Sigmoid colon (tissue), 7 donors: ENCODE data around the gene SLC23A3. TPM values are rescaled to one million over a fixed set of nuclear protein-coding genes. Genes with fewer than 3 reads are reported as not detected.

ENCODE experiments used
- DNase-seq: peaks from one replicate; pipeline ENCODE4 v3.0.0-alpha.2; 2019
- H3K27ac ChIP-seq, 4 donors: fragments of 200-600 bp; sonication (generic); one replicate each; pipeline ENCODE4 v1.5.1; 2016 to 2019; ENCODE audit warnings: mild to moderate bottlenecking in 1 of 4
- H3K27me3 ChIP-seq, 3 donors: fragments of 200-600 bp; sonication (generic); one replicate each; pipeline ENCODE4 v1.5.1; 2019; ENCODE audit warnings: mild to moderate bottlenecking in 1 of 3
- H3K36me3 ChIP-seq, 4 donors: fragments of 200-600 bp; sonication (generic); one replicate each; pipeline ENCODE4 v1.5.1; 2016 to 2019
- H3K4me1 ChIP-seq, 4 donors: fragments of 200-600 bp; sonication (generic); one replicate each; pipeline ENCODE4 v1.5.1; 2017 to 2019
- H3K4me3 ChIP-seq, 4 donors: fragments of 200-600 bp; sonication (generic); one replicate each; pipeline ENCODE4 v1.5.1; 2017 to 2019; ENCODE audit warnings: mild to moderate bottlenecking in 2 of 4, moderate library complexity in 1 of 4
- H3K9me3 ChIP-seq, 4 donors: fragments of 200-600 bp in 3 of 4; sonication (generic) in 3 of 4; one replicate each; pipeline versions ENCODE4 v1.5.1 to v1.6.1; 2013 to 2019
- CTCF ChIP-seq, 4 experiments: fragments of 450-650 bp in 3 of 4; fragments of 200-600 bp in 1 of 4; IDR thresholded peaks; one replicate each; pipeline ENCODE4 v1.5.1; 2016 to 2019; ENCODE audit warnings: antibody characterized with exemption in 4 of 4, mild to moderate bottlenecking in 3 of 4, moderate library complexity in 2 of 4
- EP300 ChIP-seq, 4 donors: sonication (generic); formaldehyde crosslinking; IDR thresholded peaks; one replicate each; pipeline ENCODE4 v1.6.1; 2017; ENCODE audit warnings: antibody characterized with exemption in 4 of 4
- POLR2A ChIP-seq, 2 donors: fragments of 450-650 bp; IDR thresholded peaks; one replicate each; pipeline ENCODE4 v1.6.1; 2016; ENCODE audit warnings: antibody characterized with exemption in 2 of 2, mild to moderate bottlenecking in 2 of 2, moderate library complexity in 2 of 2
- POLR2AphosphoS5 ChIP-seq, 4 donors: sonication (generic); formaldehyde crosslinking; IDR thresholded peaks; one replicate each; pipeline ENCODE4 v1.6.1; 2017; ENCODE audit warnings: antibody characterized with exemption in 4 of 4
- WGBS, 2 donors: extraction: QIAGEN DNeasy Blood & Tissue Kit; methylation state at CpG; one replicate each; pipeline ENCODE4 v1.1.7; 2013; 5-methylcytosine and 5-hydroxymethylcytosine counted together
- intact Hi-C: fragments of 100-400 bp; cut with DNase I; formaldehyde crosslinking; loops from one replicate; pipeline ENCODE4 v1.15.1; 2023
- polyA plus RNA-seq, 3 donors: library from polyadenylated mRNA; stranded (reverse); fragments of 200-250 nt; gene quantifications; one replicate each; pipeline ENCODE4 v1.2.3, GENCODE V29; 2013
- total RNA-seq, 4 donors: library from RNA; depleted of rRNA; stranded (reverse); fragments of >200 nt; gene quantifications; one replicate each; pipeline ENCODE4 v1.1.0, GENCODE V29; 2016
- donor health status: healthy with polysubstance abuse.
- donor health status: Bipolar disorder and iron deficiency.
- donor health status: healthy.

SLC23A3 gene
- total and polyA plus RNA-seq, 7 donors: 0.14 to 6.5 (median 0.99) TPM

GRCh38 chr2:219168932-219169331 is 897 bp downstream of the SLC23A3 start:
- Histone ChIP-seq H3K4me3 (no peak overlapping the region), H3K27ac (no peak overlapping the region), H3K36me3 (peaks cover 0 to 22% (median 13%) of the 10 kb centered on the region in 4 donors), H3K9me3 (no peaks in the 10 kb centered on the region), H3K27me3 (no peaks in the 10 kb centered on the region), H3K4me1 (peaks cover 0 to 13% (median 12%) of the 10 kb centered on the region in 4 donors)
- TF ChIP-seq CTCF (IDR thresholded peaks at IDR 0.05): no peak
- no peak for TF ChIP-seq EP300 (IDR thresholded peaks at IDR 0.05)
- no peak for TF ChIP-seq POLR2A (IDR thresholded peaks at IDR 0.05)
- no peak for TF ChIP-seq POLR2AphosphoS5 (IDR thresholded peaks at IDR 0.05)
- no peak for DNase-seq
- intact Hi-C loops: no loop called here

GRCh38 chr2:219168526-219168925 is 1.3 kb downstream of the SLC23A3 start:
- Histone ChIP-seq H3K27me3 (no peaks in the 10 kb centered on the region), H3K9me3 (no peaks in the 10 kb centered on the region), H3K27ac (no peak overlapping the region), H3K36me3 (peaks cover 0 to 18% (median 12%) of the 10 kb centered on the region in 4 donors), H3K4me3 (no peak overlapping the region), H3K4me1 (peaks cover 0 to 13% (median 12%) of the 10 kb centered on the region in 4 donors)
- 65 to 75% methylated on average over 6 of the region's 6 CpGs for WGBS, 2 donors
- intact Hi-C loops: no loop called here
- no peak for TF ChIP-seq POLR2AphosphoS5 (IDR thresholded peaks at IDR 0.05)
- no peak for TF ChIP-seq CTCF (IDR thresholded peaks at IDR 0.05)
- TF ChIP-seq POLR2A (IDR thresholded peaks at IDR 0.05): no peak
- TF ChIP-seq EP300 (IDR thresholded peaks at IDR 0.05): no peak
- no peak for DNase-seq

GRCh38 chr2:219167997-219168396 is 1.8 kb downstream of the SLC23A3 start:
- TF ChIP-seq CTCF (IDR thresholded peaks at IDR 0.05) (no peak), POLR2A (IDR thresholded peaks at IDR 0.05) (no peak), POLR2AphosphoS5 (IDR thresholded peaks at IDR 0.05) (no peak), EP300 (IDR thresholded peaks at IDR 0.05) (no peak)
- H3K36me3 ChIP-seq: peaks cover 0 to 12% (median 8%) of the 10 kb centered on the region in 4 donors
- DNase-seq: no peak
- 80 to 92% methylated on average over 5 of the region's 5 CpGs for WGBS, 2 donors
- no peak overlapping the region for H3K4me3 ChIP-seq
- peaks cover 0 to 13% (median 12%) of the 10 kb centered on the region in 4 donors for H3K4me1 ChIP-seq
- H3K27me3 ChIP-seq: no peaks in the 10 kb centered on the region
- no peaks in the 10 kb centered on the region for H3K9me3 ChIP-seq
- intact Hi-C loops: no loop called here
- H3K27ac ChIP-seq: no peak overlapping the region

GRCh38 chr2:219165058-219165911 is 4.5 kb downstream of the SLC23A3 start:
- DNase-seq: no peak
- intact Hi-C loops: no loop called here
- 93% methylated on average over 10 of the region's 10 CpGs for WGBS, 2 donors

More at GRCh38 chr2:219165058-219165911, 4.5 kb downstream of the SLC23A3 start:
- TF ChIP-seq CTCF (IDR thresholded peaks at IDR 0.05): no peak
- TF ChIP-seq POLR2A (IDR thresholded peaks at IDR 0.05): no peak
- no peak for TF ChIP-seq EP300 (IDR thresholded peaks at IDR 0.05)
- TF ChIP-seq POLR2AphosphoS5 (IDR thresholded peaks at IDR 0.05): no peak
- no peak overlapping the region for H3K4me3 ChIP-seq
- peaks cover 0 to 7% (median 5%) of the 10 kb centered on the region in 4 donors for H3K4me1 ChIP-seq
- H3K27ac ChIP-seq: no peak overlapping the region
- H3K36me3 ChIP-seq: no peaks in the 10 kb centered on the region
- H3K9me3 ChIP-seq: no peaks in the 10 kb centered on the region
- no peaks in the 10 kb centered on the region for H3K27me3 ChIP-seq
